Neural progenitor cell (in vitro differentiated cells): Measurements from ENCODE around the gene UPF2.

ENCODE experiments used
- CTCF ChIP-seq: fragments of 200-600 bp; sonication (generic); IDR thresholded peaks from 2 replicates; pipeline ENCODE4 v1.5.1; 2017; ENCODE audit warnings: antibody characterized with exemption, mild to moderate bottlenecking
- EZH2phosphoT487 ChIP-seq: fragments of 200-600 bp; sonication (generic); IDR thresholded peaks from 2 replicates; pipeline ENCODE4 v1.6.1; 2017; ENCODE audit warnings: antibody characterized with exemption

DNA sequence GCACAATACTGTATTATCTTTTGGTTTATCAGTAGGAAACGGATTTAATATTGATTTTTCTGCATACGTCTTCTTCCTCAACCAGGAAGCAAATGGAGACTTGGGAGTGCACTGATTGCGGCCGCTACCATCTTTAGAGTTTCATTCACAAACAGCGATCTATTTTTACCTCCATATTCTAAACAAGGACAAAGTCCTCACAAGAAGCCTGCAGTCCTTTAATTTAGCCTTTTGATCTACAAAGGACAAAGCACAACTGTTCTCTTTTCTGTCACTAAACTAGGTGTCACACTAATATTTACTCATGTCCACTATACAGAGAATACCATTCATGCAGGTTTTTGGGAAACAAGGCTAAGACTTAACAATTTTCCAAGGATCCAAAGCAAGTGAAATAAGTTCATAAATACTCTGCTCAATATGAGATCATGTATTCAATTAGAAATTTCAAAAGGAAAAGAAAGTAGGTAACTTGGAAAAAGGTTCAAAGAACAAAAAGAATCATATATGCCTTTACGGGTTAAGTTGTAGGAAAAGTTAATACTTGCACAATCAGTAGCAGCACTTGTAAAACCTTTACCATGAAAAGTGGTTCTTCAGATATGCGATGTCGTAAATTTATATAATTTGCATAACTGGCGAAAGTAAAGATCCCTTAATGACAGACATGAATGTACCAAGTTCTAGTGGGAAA, 92.1 kb downstream of the UPF2 start:
- TF ChIP-seq CTCF = no peak
- no peak for TF ChIP-seq EZH2phosphoT487
